Measurements from ENCODE around the gene APMAP. TPM values are rescaled to one million over a fixed set of nuclear protein-coding genes. Genes with fewer than 3 reads are reported as not detected.

Gene APMAP
- total RNA-seq, 2 experiments from 2014 or later, result 46.9 to 50.9 TPM

Other genes starting within 250 kb of the APMAP start
- 10 to 100 TPM; 37.8 to 43.1 TPM for gene CST7, start 43.5 kb downstream of the APMAP start, total RNA-seq
- gene ACSS1, start 65.4 kb upstream of the APMAP start, total RNA-seq, result 10 to 100 TPM in 1 of 2 experiments, 1 to 10 TPM in 1; 9.4 to 10.1 TPM
- not detected for gene VSX1, start 89.4 kb upstream of the APMAP start, total RNA-seq
- gene ENTPD6, start 203.0 kb upstream of the APMAP start, total RNA-seq, result 10 to 100 TPM; 63.6 to 66.6 TPM